Thymus (tissue), 11 donors: ENCODE results near the gene RTEL1. TPM values are rescaled to one million over a fixed set of nuclear protein-coding genes. Genes with fewer than 3 reads are reported as not detected.

ENCODE experiments used
- DNase-seq, 9 donors: peaks; one replicate each; pipeline ENCODE4 v3.0.0-alpha.2; 2013; ENCODE audit warnings: low spot score in 9 of 9, low read depth in 6 of 9, missing footprints in 1 of 9
- H3K27ac ChIP-seq, 2 donors: one replicate each; pipeline ENCODE4 v1.5.1; 2013; ENCODE audit warnings: control low read depth in 1 of 2, low read depth in 1 of 2, low read length in 1 of 2, mild to moderate bottlenecking in 1 of 2, moderate library complexity in 1 of 2
- H3K27me3 ChIP-seq, 2 donors: one replicate each; pipeline ENCODE4 v1.5.1; 2013; ENCODE audit warnings: low read length in 1 of 2; ENCODE audit not compliant: control insufficient read depth in 2 of 2, insufficient read depth in 1 of 2
- H3K36me3 ChIP-seq, 2 donors: one replicate each; pipeline ENCODE4 v1.5.1; 2013; ENCODE audit warnings: low read length in 1 of 2, mild to moderate bottlenecking in 1 of 2, moderate library complexity in 1 of 2; ENCODE audit not compliant: control insufficient read depth in 2 of 2, insufficient read depth in 2 of 2
- H3K4me1 ChIP-seq, 2 donors: one replicate each; pipeline ENCODE4 v1.5.1; 2013; ENCODE audit warnings: low read length in 2 of 2; ENCODE audit not compliant: control insufficient read depth in 2 of 2, insufficient read depth in 2 of 2
- H3K4me3 ChIP-seq, 2 donors: one replicate each; pipeline ENCODE4 v1.5.1; 2013; ENCODE audit warnings: low read length in 2 of 2, control low read depth in 1 of 2, mild to moderate bottlenecking in 1 of 2
- H3K9me3 ChIP-seq, 2 donors: one replicate each; pipeline ENCODE4 v1.5.1; 2013; ENCODE audit warnings: low read length in 1 of 2, mild to moderate bottlenecking in 1 of 2; ENCODE audit not compliant: control insufficient read depth in 2 of 2, insufficient read depth in 1 of 2
- WGBS: extraction: QIAGEN DNeasy Blood & Tissue Kit; methylation state at CpG from one replicate; pipeline ENCODE4 v1.1.7; 2013; 5-methylcytosine and 5-hydroxymethylcytosine counted together
- polyA plus RNA-seq: library from polyadenylated mRNA; stranded (reverse); fragments of 200-250 nt; gene quantifications from one replicate; pipeline ENCODE4 v1.2.3, GENCODE V29; 2013
- total RNA-seq: library from RNA; stranded (reverse); fragments of 120-200 nt; gene quantifications from one replicate; pipeline ENCODE4 v1.2.4, GENCODE V29; 2013
- donor health status: healthy.

Gene RTEL1
- total and polyA plus RNA-seq, 2 donors: 8.1 to 18.8 TPM

DNA sequence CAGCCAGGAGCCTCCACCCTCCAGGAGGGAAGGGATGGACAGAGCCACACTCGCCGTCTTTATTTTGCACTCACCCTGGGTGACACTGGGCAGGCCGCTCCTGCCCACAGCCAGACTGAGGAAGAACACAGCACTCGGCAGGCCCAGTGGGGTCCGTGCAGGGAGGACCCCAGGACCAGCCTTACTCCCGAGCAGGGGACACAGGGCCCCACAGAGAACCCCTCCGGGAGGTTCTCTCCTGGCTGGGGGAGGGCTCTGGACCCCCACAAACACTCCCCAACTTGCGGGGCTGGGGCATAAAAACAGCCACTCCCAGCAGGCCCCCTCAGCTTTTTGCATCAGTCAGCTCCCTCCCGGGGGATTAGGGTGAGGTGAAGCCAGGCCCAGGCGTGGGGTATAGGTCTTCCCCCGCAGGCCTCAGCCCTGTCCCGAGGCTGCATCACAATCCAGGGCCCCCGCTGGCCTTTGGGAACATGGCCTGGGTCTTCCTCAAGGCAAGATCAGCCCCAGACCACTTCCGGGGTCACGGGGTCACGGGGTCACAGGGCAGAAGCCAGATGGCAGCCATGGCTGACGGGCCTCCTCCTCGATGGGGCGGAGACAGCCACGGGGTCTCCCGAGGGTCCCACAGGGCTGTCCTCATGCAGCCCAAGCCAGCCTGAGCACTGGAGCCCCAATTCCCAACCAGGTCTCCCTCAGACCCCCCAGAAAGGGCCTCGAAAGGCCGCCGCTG is 41.5 kb downstream of the RTEL1 start:
- WGBS: 96% methylated on average over 24 of the region's 24 CpGs
- H3K4me3 ChIP-seq: no peak overlapping the region

DNA sequence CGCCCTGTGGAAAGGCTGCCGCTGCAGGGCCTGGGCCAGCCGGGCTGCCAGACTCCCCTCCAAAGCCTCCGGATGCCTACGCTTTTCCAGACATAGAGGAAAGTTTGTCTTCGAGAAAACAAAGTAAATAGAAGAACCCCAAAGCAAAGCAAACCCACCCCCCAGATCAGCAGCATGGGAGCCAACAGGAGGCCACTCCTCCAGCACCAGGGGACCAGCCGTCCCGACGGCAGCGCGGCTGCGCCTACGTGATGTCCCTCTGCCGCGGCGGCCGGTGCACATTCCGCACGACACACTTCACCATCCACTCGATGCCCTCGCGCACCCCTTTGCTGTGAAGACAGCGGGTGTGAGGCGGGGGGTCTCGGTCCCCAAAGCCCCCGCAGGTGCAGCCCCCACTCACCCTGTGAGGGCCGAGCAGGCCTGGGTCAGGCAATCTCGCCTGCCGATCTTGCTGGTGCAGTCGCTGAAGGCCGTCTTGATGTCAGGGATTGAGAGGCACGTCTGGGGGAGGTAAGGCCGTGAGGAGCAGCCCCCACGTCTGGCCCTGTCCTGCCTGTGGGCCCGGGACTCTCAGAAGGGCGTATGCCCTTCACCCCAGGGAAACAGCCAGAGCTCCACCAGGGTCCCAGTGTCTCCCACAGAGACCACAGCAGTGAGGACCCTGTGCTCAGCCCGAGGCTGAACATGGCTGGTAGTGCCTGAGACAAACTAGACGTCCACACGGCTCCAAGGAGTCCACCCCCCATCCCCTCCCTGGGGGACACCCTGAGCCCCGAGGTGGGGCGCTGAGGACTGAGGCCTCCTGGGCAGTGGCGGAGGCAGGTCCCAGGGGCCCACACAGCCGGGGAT is 42.3 kb downstream of the RTEL1 start:
- WGBS: 97% methylated on average over 43 of the region's 43 CpGs

More for the DNA sequence above, 41.5 kb downstream of the RTEL1 start:
- H3K27ac ChIP-seq: peak overlapping the region; percentile 64
- no peak for DNase-seq
- H3K9me3 ChIP-seq: no peaks in the 10 kb centered on the region
- peaks cover 0 to 5% of the 10 kb centered on the region in 2 donors for H3K27me3 ChIP-seq
- peaks cover 25 to 32% of the 10 kb centered on the region in 2 donors for H3K36me3 ChIP-seq
- peaks cover 15 to 34% of the 10 kb centered on the region in 2 donors for H3K4me1 ChIP-seq

DNA sequence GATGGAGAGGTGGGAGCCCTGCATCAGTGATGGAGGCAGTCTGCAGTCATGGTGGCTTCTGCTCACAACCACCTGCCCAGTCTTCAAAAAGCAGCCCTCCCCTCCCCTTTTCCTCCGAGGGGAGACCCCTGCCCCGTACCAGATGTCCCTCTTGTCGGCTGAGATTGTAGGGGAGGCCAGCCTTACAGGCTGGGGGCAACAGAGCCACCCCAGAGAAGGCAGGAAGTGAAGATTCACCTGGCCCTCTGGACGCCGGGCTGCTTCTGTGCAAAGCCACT is 42.9 kb downstream of the RTEL1 start:
- Histone ChIP-seq H3K4me3 (no peak overlapping the region), H3K36me3 (peaks cover 38% of the 10 kb centered on the region in 2 donors), H3K9me3 (no peaks in the 10 kb centered on the region), H3K4me1 (peaks cover 11 to 28% of the 10 kb centered on the region in 2 donors), H3K27ac (no peak overlapping the region), H3K27me3 (peaks cover 0 to 5% of the 10 kb centered on the region in 2 donors)
- WGBS: 92% methylated on average over 5 of the region's 5 CpGs
- no peak for DNase-seq

More for the DNA sequence above, 42.3 kb downstream of the RTEL1 start:
- H3K4me1 ChIP-seq: peaks cover 15 to 32% of the 10 kb centered on the region in 2 donors
- no peak overlapping the region for H3K27ac ChIP-seq
- H3K9me3 ChIP-seq: no peaks in the 10 kb centered on the region
- H3K4me3 ChIP-seq: no peak overlapping the region
- DNase-seq: no peak
- peaks cover 32 to 34% of the 10 kb centered on the region in 2 donors for H3K36me3 ChIP-seq
- H3K27me3 ChIP-seq: peaks cover 0 to 5% of the 10 kb centered on the region in 2 donors

DNA sequence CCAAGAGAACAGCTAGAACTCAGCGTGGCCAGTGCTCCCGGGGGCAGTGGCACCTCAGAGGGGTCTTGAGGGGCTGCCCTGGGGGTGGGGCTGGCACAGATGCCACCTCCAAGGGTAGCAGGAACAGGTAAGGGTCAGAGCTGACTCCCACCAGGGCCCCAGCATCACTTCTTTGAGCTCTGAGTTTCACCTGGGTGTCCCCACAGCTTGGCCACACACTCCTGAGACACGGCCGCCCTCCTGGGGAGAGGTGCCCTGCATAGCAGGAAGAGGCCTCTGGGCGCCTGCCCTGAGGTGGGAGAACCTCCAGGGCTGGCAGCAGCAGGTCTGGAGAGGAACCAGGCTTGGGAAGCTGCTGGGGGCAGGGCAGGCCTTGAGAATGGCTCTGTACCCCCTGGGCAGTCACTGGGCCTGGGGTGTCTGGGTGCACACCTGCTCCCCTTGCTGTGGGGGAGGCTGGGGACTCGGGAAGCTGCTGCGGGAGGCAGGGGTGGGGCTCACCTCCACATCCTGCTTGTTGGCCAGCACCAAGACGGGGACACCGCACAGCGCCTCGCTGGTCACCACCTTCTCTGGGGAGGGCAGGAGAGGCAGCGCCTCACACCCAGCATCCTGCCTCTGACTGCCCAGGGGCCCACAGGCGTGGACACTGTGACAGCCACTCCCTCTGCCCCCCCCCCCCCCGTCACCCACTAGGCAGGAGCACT is 43.4 kb downstream of the RTEL1 start:
- H3K4me3 ChIP-seq: no peak overlapping the region
- no peak overlapping the region for H3K27ac ChIP-seq
- H3K4me1 ChIP-seq: peaks cover 11 to 28% of the 10 kb centered on the region in 2 donors
- DNase-seq: no peak
- WGBS: 95% methylated on average over 14 of the region's 14 CpGs
- peaks cover 0 to 5% of the 10 kb centered on the region in 2 donors for H3K27me3 ChIP-seq
- H3K9me3 ChIP-seq: no peaks in the 10 kb centered on the region
- peaks cover 42% of the 10 kb centered on the region in 2 donors for H3K36me3 ChIP-seq

DNA sequence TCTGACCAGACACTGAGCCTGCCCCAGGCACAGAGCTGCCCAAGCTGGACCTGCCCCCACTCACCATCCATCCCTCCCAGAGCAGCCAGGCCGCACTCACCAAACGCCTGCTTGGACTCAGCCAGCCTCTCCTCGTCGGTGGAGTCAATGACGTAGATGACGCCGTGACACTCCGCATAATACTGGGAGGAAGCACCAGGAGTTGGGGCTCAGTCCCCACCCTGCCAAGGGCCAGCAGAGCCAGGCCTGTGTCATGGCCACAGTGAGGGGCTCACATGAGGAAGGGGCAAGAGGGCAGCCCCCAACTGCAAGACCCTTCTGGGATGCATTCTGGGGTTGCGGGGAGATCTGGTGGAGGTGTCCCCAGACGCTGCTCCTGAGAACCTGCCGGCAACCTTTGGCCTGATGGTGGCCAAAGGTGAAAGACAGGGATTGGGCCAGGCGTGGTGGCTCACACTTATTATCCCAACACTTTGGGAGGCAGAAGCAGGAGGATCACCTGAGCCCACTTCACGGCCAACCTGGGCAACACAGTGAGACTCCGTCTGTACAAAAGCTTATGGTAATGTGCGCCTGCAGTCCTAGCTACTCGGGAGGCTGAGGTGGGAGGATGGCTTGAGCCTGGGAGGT is 44.0 kb downstream of the RTEL1 start:
- WGBS: 98% methylated on average over 16 of the region's 16 CpGs
- no peak for DNase-seq

DNA sequence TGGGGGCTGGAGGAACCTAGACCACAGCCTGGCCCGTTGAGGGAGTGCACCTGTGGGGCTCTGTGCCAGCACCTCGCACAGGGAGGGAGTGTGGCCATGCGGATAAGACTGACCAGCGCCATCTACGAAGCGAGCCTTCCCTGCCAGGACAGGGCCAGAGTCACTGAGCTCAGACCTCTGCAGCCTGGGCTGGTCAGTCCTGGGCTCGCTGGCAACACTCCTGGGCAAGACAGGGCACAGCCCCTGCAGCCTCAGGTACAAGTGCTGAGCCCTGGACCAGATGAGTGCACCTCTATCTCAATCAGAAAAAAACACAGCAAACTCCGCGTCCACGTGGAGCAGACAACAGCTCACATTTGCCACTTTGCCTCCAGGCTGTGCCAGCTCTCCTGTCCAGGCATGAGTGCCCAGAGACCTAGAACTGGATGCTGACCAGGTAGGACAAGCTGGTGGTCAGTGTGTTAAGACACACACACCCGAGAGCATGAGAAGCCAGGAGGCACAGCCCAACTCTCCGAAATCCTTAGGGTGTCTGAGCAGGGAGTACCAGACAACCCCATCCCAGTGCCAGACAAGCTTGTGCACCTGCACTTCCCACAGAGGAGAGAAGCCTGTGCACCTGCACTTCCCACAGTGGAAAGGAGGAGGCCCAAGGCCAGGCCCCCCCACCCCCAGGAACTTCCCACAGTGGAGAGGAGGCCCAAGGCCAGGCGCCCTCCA is 44.8 kb downstream of the RTEL1 start:
- Histone ChIP-seq H3K36me3 (peaks cover 42% of the 10 kb centered on the region in 2 donors), H3K9me3 (no peaks in the 10 kb centered on the region), H3K4me1 (peaks cover 8 to 19% of the 10 kb centered on the region in 2 donors), H3K27ac (no peak overlapping the region), H3K27me3 (no peaks in the 10 kb centered on the region), H3K4me3 (no peak overlapping the region)
- DNase-seq: no peak
- 92% methylated on average over 13 of the region's 13 CpGs for WGBS

More for the DNA sequence above, 44.0 kb downstream of the RTEL1 start:
- peaks cover 0 to 3% of the 10 kb centered on the region in 2 donors for H3K27me3 ChIP-seq
- H3K4me1 ChIP-seq: peaks cover 10 to 25% of the 10 kb centered on the region in 2 donors
- no peak overlapping the region for H3K4me3 ChIP-seq
- no peak overlapping the region for H3K27ac ChIP-seq
- no peaks in the 10 kb centered on the region for H3K9me3 ChIP-seq
- H3K36me3 ChIP-seq: peaks cover 42% of the 10 kb centered on the region in 2 donors

DNA sequence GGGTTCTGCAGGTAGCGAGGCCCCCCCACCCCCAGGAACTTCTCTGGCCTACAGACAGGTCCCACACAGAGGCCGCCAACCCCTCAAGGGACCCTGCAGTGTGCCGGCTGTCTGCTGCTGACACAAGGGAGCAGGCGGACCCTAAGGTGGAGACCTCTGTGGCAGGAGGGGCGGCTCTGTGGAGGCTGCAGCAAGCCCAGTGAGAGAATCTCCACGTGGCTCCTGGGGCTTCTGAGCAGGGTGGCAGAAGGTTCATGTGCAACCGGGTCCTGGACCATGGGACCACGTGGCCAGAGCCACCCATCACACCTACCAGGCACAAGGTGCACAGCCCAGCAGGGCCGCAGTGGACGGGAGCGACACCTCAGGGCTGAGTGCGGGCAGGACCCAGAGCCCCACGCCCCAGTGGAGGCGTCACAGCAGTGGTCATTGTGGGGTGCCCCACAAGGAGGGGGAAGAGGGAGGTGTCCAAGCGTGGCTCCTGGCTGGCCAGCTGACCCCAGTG is 45.4 kb downstream of the RTEL1 start:
- Histone ChIP-seq H3K4me1 (peaks cover 10 to 20% of the 10 kb centered on the region in 2 donors), H3K27ac (no peak overlapping the region), H3K9me3 (no peaks in the 10 kb centered on the region), H3K4me3 (no peak overlapping the region), H3K27me3 (no peaks in the 10 kb centered on the region), H3K36me3 (peaks cover 37 to 40% of the 10 kb centered on the region in 2 donors)
- 95% methylated on average over 15 of the region's 15 CpGs for WGBS
- no peak for DNase-seq
